GM15510 (cell line): Measurements from ENCODE around the gene TSPAN15.

Experiments
- POLR2A ChIP-seq: IDR thresholded peaks from 3 replicates; pipeline ENCODE4 v1.6.1; 2011; ENCODE audit warnings: borderline replicate concordance; ENCODE audit not compliant: insufficient read length; ENCODE audit errors: extremely low read depth

Gene TSPAN15

GRCh38 chr10:69549959-69550358 lies 98.7 kb downstream of the TSPAN15 start:
- TF ChIP-seq POLR2A, result no peak

- no peak for TF ChIP-seq POLR2A
These were observed 101.0 kb downstream of the TSPAN15 start for GRCh38 chr10:69552268-69552667.

GRCh38 chr10:69553328-69553727 lies 102.1 kb downstream of the TSPAN15 start:
- no peak for TF ChIP-seq POLR2A

GRCh38 chr10:69554611-69555010 lies 103.3 kb downstream of the TSPAN15 start:
- TF ChIP-seq POLR2A, result no peak
